HL-60 (cell line): ENCODE data around the gene BTG4.

ENCODE experiments used
- GABPA ChIP-seq: IDR thresholded peaks from 2 replicates; pipeline ENCODE4 v1.6.1; 2012; ENCODE audit warnings: low read depth
- SPI1 ChIP-seq: IDR thresholded peaks from 2 replicates; pipeline ENCODE4 v1.6.1; 2012; ENCODE audit warnings: low read depth, mild to moderate bottlenecking, borderline replicate concordance
- TF ChIP-seq, protein P1 (sequence below): IDR thresholded peaks from 2 replicates; pipeline ENCODE4 v1.6.1; 2012; ENCODE audit warnings: low read depth; ENCODE audit not compliant: insufficient replicate concordance
- TF ChIP-seq, protein P2 (sequence below): IDR thresholded peaks from one replicate; pipeline ENCODE4 v1.5.1; 2011; ENCODE audit warnings: low read length, control low read depth, inconsistent platforms; ENCODE audit not compliant: insufficient read depth

DNA sequence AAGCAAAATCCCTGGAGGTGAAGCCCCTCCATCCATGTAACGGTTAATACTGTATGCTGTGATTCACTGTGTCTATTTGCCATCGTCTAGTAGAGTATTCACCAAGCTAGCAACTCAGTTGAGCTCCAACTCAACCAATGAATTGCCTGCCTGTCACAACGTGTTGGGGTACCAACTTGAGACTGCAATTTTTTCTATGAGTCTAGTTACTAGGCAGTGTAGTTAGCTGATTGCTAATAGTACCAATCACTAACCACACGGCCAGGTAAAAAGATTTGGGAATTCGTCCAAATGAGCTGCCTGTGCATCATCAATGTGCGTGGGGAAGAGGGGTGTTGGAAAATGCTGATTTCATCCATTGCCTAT is 1.0 kb upstream of the BTG4 start:
- TF ChIP-seq, protein P1, sequence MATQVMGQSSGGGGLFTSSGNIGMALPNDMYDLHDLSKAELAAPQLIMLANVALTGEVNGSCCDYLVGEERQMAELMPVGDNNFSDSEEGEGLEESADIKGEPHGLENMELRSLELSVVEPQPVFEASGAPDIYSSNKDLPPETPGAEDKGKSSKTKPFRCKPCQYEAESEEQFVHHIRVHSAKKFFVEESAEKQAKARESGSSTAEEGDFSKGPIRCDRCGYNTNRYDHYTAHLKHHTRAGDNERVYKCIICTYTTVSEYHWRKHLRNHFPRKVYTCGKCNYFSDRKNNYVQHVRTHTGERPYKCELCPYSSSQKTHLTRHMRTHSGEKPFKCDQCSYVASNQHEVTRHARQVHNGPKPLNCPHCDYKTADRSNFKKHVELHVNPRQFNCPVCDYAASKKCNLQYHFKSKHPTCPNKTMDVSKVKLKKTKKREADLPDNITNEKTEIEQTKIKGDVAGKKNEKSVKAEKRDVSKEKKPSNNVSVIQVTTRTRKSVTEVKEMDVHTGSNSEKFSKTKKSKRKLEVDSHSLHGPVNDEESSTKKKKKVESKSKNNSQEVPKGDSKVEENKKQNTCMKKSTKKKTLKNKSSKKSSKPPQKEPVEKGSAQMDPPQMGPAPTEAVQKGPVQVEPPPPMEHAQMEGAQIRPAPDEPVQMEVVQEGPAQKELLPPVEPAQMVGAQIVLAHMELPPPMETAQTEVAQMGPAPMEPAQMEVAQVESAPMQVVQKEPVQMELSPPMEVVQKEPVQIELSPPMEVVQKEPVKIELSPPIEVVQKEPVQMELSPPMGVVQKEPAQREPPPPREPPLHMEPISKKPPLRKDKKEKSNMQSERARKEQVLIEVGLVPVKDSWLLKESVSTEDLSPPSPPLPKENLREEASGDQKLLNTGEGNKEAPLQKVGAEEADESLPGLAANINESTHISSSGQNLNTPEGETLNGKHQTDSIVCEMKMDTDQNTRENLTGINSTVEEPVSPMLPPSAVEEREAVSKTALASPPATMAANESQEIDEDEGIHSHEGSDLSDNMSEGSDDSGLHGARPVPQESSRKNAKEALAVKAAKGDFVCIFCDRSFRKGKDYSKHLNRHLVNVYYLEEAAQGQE = no peak
- TF ChIP-seq, protein P2, sequence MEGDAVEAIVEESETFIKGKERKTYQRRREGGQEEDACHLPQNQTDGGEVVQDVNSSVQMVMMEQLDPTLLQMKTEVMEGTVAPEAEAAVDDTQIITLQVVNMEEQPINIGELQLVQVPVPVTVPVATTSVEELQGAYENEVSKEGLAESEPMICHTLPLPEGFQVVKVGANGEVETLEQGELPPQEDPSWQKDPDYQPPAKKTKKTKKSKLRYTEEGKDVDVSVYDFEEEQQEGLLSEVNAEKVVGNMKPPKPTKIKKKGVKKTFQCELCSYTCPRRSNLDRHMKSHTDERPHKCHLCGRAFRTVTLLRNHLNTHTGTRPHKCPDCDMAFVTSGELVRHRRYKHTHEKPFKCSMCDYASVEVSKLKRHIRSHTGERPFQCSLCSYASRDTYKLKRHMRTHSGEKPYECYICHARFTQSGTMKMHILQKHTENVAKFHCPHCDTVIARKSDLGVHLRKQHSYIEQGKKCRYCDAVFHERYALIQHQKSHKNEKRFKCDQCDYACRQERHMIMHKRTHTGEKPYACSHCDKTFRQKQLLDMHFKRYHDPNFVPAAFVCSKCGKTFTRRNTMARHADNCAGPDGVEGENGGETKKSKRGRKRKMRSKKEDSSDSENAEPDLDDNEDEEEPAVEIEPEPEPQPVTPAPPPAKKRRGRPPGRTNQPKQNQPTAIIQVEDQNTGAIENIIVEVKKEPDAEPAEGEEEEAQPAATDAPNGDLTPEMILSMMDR = no peak
- TF ChIP-seq SPI1 (no peak), GABPA (no peak)
